MM.1S (cell line): Measurements from ENCODE around the gene CRADD.

Experiments used
- DNase-seq: peaks from one replicate; pipeline ENCODE4 v3.0.0-alpha.2; 2015
- H2AFZ ChIP-seq: fragments of 300-600 bp; sonication (generic); 2 replicates; pipeline ENCODE4 v1.6.0; 2016; ENCODE audit warnings: antibody characterized with exemption, low read length
- H3F3A ChIP-seq: fragments of 300-600 bp; sonication (generic); 2 replicates; pipeline ENCODE4 v1.6.1; 2016; ENCODE audit warnings: mild to moderate bottlenecking, antibody characterized with exemption, low read length, moderate library complexity, mixed read lengths; ENCODE audit not compliant: insufficient read depth
- H3K27ac ChIP-seq: fragments of 300-600 bp; sonication (generic); 2 replicates; pipeline ENCODE4 v1.5.1; 2016; ENCODE audit warnings: mild to moderate bottlenecking, low read length
- H3K27me3 ChIP-seq: fragments of 300-600 bp; sonication (generic); replicated peaks from 2 replicates; pipeline ENCODE4 v1.6.0; 2016; ENCODE audit warnings: low read length; ENCODE audit not compliant: insufficient read depth
- H3K36me3 ChIP-seq: fragments of 300-600 bp; sonication (generic); replicated peaks from 2 replicates; pipeline ENCODE4 v1.6.1; 2016; ENCODE audit warnings: mild to moderate bottlenecking, low read length, mixed read lengths; ENCODE audit not compliant: insufficient read depth
- H3K4me1 ChIP-seq: fragments of 300-600 bp; sonication (generic); 2 replicates; pipeline ENCODE4 v1.6.1; 2016; ENCODE audit warnings: low read length, mixed read lengths
- H3K4me2 ChIP-seq: fragments of 300-600 bp; sonication (generic); 2 replicates; pipeline ENCODE4 v1.6.0; 2016; ENCODE audit warnings: low read depth, low read length
- H3K4me3 ChIP-seq: fragments of 300-600 bp; sonication (generic); 2 replicates; pipeline ENCODE4 v1.5.1; 2016; ENCODE audit warnings: low read length, mixed read lengths
- H3K79me2 ChIP-seq: fragments of 300-600 bp; sonication (generic); 2 replicates; pipeline ENCODE4 v1.6.1; 2016; ENCODE audit warnings: mixed run types, low read length, mixed read lengths
- H3K9ac ChIP-seq: fragments of 300-600 bp; sonication (generic); 2 replicates; pipeline ENCODE4 v1.6.1; 2016; ENCODE audit warnings: low read length, mixed read lengths
- H3K9me2 ChIP-seq: fragments of 300-600 bp; sonication (generic); replicated peaks from 2 replicates; pipeline ENCODE4 v1.6.1; 2016; ENCODE audit warnings: mild to moderate bottlenecking, low read length, mixed read lengths; ENCODE audit not compliant: insufficient read depth
- H3K9me3 ChIP-seq: fragments of 300-600 bp; sonication (generic); replicated peaks from 2 replicates; pipeline ENCODE4 v1.6.1; 2016; ENCODE audit warnings: mild to moderate bottlenecking, low read length, mixed read lengths; ENCODE audit not compliant: insufficient read depth
- H4K20me1 ChIP-seq: fragments of 300-600 bp; sonication (generic); 2 replicates; pipeline ENCODE4 v1.6.1; 2016; ENCODE audit warnings: mild to moderate bottlenecking, low read length, moderate library complexity, mixed read lengths; ENCODE audit not compliant: insufficient read depth
- CTCF ChIP-seq: fragments of 300-600 bp; sonication (generic); IDR thresholded peaks from 2 replicates; pipeline ENCODE4 v1.5.1; 2016; ENCODE audit warnings: antibody characterized with exemption, low read length, mixed read lengths
- EZH2 ChIP-seq: fragments of 300-600 bp; sonication (generic); optimal IDR thresholded peaks from 2 replicates; pipeline ENCODE3; 2017; ENCODE audit warnings: low read depth, mild to moderate bottlenecking, antibody characterized with exemption, low read length, mixed read lengths
- EZH2phosphoT487 ChIP-seq: fragments of 300-600 bp; sonication (generic); IDR thresholded peaks from 2 replicates; pipeline ENCODE4 v1.6.1; 2018; ENCODE audit warnings: antibody characterized with exemption, low read length

CRADD gene

GRCh38 chr12:93713060-93713459, 35.9 kb downstream of the CRADD start:
- no peak for DNase-seq
- no peak overlapping the region for H3K9ac ChIP-seq
- no peaks in the 10 kb centered on the region for H4K20me1 ChIP-seq
- no peak overlapping the region for H2AFZ ChIP-seq
- peaks cover 9% of the 10 kb centered on the region for H3K4me1 ChIP-seq
- no peaks in the 10 kb centered on the region for H3K27me3 ChIP-seq
- H3K9me3 ChIP-seq = no peaks in the 10 kb centered on the region
- no peak overlapping the region for H3K4me3 ChIP-seq
- no peaks in the 10 kb centered on the region for H3K36me3 ChIP-seq
- H3K9me2 ChIP-seq = no peaks in the 10 kb centered on the region
- H3K27ac ChIP-seq = no peak overlapping the region
- H3F3A ChIP-seq = peaks cover 4% of the 10 kb centered on the region; the same call in 1 of the 2 replicates
- TF ChIP-seq EZH2 (no peak), EZH2phosphoT487 (no peak), CTCF (no peak)
- H3K4me2 ChIP-seq = no peak overlapping the region
- H3K79me2 ChIP-seq = no peaks in the 10 kb centered on the region

GRCh38 chr12:93713800-93714199, 36.6 kb downstream of the CRADD start:
- TF ChIP-seq EZH2 = no peak
- no peak for TF ChIP-seq EZH2phosphoT487
- no peak for TF ChIP-seq CTCF
- H3K27me3 ChIP-seq = no peaks in the 10 kb centered on the region

GRCh38 chr12:93714382-93714781, 37.2 kb downstream of the CRADD start:
- TF ChIP-seq EZH2phosphoT487 (no peak), CTCF (no peak), EZH2 (no peak)
- Histone ChIP-seq H3K4me3 (no peak overlapping the region), H3K36me3 (no peaks in the 10 kb centered on the region), H3K9ac (no peak overlapping the region), H3F3A (peaks cover 4% of the 10 kb centered on the region; the same call in 1 of the 2 replicates), H3K79me2 (no peaks in the 10 kb centered on the region), H3K4me1 (peaks cover 8% of the 10 kb centered on the region), H3K9me2 (no peaks in the 10 kb centered on the region), H3K9me3 (no peaks in the 10 kb centered on the region), H4K20me1 (no peaks in the 10 kb centered on the region), H3K27ac (no peak overlapping the region), H2AFZ (no peak overlapping the region), H3K27me3 (no peaks in the 10 kb centered on the region), H3K4me2 (no peak overlapping the region)
- DNase-seq = no peak

More at GRCh38 chr12:93713800-93714199, 36.6 kb downstream of the CRADD start:
- Histone ChIP-seq H3K4me3 (no peak overlapping the region), H3K36me3 (no peaks in the 10 kb centered on the region), H3K79me2 (no peaks in the 10 kb centered on the region), H4K20me1 (no peaks in the 10 kb centered on the region), H3K9me2 (no peaks in the 10 kb centered on the region), H3K9ac (no peak overlapping the region), H3K9me3 (no peaks in the 10 kb centered on the region), H3K4me2 (no peak overlapping the region), H2AFZ (no peak overlapping the region), H3F3A (peaks cover 4% of the 10 kb centered on the region; the same call in 1 of the 2 replicates), H3K4me1 (peaks cover 9% of the 10 kb centered on the region), H3K27ac (no peak overlapping the region)
- no peak for DNase-seq
